Activated naive CD4-positive, alpha-beta T cell treated with anti-CD3 and anti-CD28 coated beads, Interleukin-2, amount 50 U/mL, for 16 hours (primary cell): Measurements from ENCODE around the gene TUBGCP2.
"Not testable (repeated sequence)": the region's sequence is repeated elsewhere in the genome, so short reads cannot be mapped to it uniquely, and the experiment has no call there.

Source experiments
- DNase-seq: peaks from one replicate; pipeline ENCODE4 v3.0.0-alpha.2; 2020

The TUBGCP2 gene

GRCh38 chr10:133277277-133277992 is 31.2 kb downstream of the TUBGCP2 start:
- no peak for DNase-seq

- peak; percentile 66 for DNase-seq
Measured at GRCh38 chr10:133276435-133277201, 32.1 kb downstream of the TUBGCP2 start, which contains the start of gene ADAM8. Gene ADAM8 (minus strand): TSS chr10:133276868. CDS start chr10:133276817, 51 bp downstream.

- DNase-seq = no peak
Measured at GRCh38 chr10:133276100-133276434, 32.6 kb downstream of the TUBGCP2 start.

GRCh38 chr10:133275684-133276092 is 33.0 kb downstream of the TUBGCP2 start:
- peak; percentile 42 for DNase-seq

GRCh38 chr10:133274751-133275683 is 33.7 kb downstream of the TUBGCP2 start:
- DNase-seq = peak; percentile 83

GRCh38 chr10:133273534-133274143 is 35.0 kb downstream of the TUBGCP2 start:
- DNase-seq = no peak

- no peak for DNase-seq
Measured at GRCh38 chr10:133272964-133273420, 35.7 kb downstream of the TUBGCP2 start.

- DNase-seq = no peak
Measured at GRCh38 chr10:133272301-133272963, 36.2 kb downstream of the TUBGCP2 start.

- no peak for DNase-seq
Measured at GRCh38 chr10:133271521-133272300, 37.0 kb downstream of the TUBGCP2 start.

GRCh38 chr10:133270773-133271297 is 37.8 kb downstream of the TUBGCP2 start:
- DNase-seq = no peak

- no peak for DNase-seq
Measured at GRCh38 chr10:133270204-133270603, 38.5 kb downstream of the TUBGCP2 start.

GRCh38 chr10:133269367-133269766 is 39.3 kb downstream of the TUBGCP2 start:
- DNase-seq = no peak

- DNase-seq = no peak
Measured at GRCh38 chr10:133268532-133268931, 40.1 kb downstream of the TUBGCP2 start.

GRCh38 chr10:133267829-133268228 is 40.8 kb downstream of the TUBGCP2 start:
- DNase-seq = no peak

GRCh38 chr10:133267293-133267692 is 41.4 kb downstream of the TUBGCP2 start:
- no peak for DNase-seq

- DNase-seq = no peak
Measured at GRCh38 chr10:133266056-133266795, 42.4 kb downstream of the TUBGCP2 start.

- not testable (repeated sequence) for DNase-seq
Measured at GRCh38 chr10:133265052-133265451, 43.6 kb downstream of the TUBGCP2 start.

GRCh38 chr10:133264461-133264860 is 44.2 kb downstream of the TUBGCP2 start:
- no peak for DNase-seq

GRCh38 chr10:133263674-133264073 is 45.0 kb downstream of the TUBGCP2 start:
- DNase-seq = no peak

- no peak for DNase-seq
Measured at GRCh38 chr10:133262696-133263095, 46.0 kb downstream of the TUBGCP2 start.
